ENCODE measurements around the gene TOMT. TPM values are rescaled to one million over a fixed set of nuclear protein-coding genes. Genes with fewer than 3 reads are reported as not detected.

TOMT gene
- total RNA-seq, 1 experiment from 2014 or later: 0.08 TPM

DNA sequence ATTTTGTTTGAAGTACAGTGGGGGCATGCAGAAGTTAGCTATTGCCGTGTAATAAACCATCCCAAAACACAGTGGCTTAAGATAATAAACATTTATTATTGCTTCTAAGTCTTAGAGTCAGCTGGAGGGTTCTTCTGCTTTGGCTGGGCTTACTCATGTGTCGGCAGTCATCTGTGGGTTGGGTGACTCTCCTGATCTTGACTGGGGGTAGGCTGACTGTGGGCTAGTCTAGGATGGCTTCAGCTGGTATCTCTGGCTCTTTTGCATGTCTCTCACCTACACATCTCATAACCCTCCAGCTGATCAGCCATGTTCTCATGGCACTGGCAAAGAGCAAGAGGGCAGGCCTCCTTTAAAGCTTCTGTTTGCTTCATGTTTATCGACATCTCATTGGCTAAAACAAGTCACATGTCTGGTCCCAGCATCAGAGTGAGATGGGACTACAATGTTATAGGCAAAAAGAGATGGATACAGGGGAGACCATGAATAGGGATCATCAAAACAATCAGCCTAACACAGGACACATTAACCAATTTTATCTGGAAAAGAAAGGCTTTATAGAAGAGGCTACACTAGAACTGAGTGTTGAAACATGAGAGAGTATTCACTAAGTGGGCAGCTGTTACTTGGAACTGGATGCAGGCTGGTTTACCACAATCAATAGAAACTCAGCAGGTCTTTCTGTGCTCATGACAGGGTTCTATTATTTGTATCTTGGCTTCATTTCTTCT, 19.9 kb upstream of the TOMT start:
- DNase-seq (ENCODE audit: low spot score): no peak

DNA sequence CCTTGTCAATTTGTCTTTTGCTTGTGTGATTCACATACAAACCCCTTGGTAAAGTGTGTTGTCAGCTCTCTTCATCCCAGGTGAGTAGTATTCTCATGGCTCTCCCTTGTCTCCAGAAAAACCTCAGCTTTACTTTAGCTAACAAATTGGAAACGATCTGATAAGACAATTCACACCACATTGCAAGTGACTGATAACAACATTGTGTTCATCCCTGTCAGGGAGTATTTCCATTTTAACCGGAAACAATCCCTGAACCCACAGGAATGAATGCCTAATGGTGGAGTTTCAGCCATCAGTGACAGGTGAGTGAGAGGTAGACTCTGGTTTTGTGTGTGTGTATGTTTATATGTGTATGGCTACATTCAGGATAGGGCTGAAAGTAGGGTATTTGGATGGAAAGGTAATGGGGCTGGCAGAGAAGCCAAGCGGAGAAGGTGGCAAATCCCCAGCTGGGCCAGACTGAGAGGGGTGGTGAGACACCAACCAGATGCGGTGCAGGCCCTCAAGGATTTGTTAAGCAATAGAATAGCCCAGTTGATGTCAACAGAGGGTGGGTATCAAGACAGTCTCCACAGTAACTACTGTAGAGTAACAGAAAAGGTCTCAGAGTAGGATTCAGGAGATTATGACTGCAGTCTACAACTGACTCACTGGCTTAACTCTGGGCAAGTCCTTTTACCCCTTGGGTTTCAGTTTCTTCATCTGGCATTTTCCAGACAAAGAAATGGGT, 17.5 kb upstream of the TOMT start:
- no peak for DNase-seq (ENCODE audit: low spot score)

DNA sequence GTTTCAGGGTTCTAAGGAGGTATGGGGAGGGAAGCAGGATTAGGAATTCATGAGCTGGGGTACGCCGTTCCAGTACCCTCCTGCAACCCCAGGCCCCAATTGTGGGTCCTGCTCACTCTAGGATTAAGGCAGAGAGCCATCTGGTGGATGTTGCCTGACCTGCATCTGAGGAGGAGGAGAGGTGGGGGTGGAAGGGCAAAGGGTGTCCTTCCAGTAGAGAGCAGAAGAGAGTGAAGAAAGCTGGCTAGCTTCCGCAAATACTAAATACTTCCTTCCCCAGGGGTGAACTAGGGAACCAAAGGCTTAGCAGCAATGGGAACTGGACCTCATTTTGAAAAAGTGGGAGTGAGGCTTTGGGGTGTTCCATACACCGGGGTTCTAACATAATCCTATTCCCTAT, 14.4 kb upstream of the TOMT start:
- DNase-seq (ENCODE audit: low spot score): peak; percentile 82

DNA sequence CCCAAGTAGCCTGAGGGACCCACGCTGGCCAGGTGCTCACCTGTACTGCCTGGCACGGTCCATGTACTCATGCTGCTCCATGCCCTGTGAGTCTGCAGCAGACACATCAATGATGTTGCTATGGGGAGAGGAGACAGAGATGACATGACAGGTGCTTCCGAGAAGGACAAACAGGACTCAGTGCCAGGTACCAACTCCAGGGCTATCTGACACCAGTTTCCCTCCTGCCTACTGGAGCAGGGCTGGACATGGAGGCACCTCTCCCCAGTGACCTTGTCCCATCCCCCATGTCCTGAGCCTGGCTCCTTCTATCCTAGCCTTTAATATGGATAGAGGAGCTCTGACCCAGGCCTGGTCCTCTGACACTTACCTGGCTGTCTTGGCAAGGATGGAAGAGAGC, 7.0 kb upstream of the TOMT start:
- DNase-seq (ENCODE audit: low spot score): no peak

DNA sequence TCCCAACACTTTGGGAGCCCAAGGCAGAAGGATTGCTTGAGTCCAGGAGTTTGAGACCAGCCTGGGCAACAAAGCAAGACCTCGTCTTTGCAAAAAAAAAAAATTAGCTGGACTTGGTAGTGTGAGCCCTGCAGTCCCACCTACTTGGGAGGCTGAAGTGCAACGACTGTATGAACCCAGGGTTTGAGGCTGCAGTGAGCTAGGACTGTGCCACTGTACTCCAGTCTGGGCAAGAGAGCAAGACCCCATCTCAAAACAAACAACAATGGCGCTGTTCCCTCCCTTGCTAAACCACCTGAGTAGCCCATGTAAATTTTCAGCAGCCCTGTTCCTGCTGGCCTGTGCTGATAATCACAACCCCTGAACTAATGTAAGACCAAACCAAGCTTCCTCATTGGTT, 5.7 kb upstream of the TOMT start:
- no peak for DNase-seq (ENCODE audit: low spot score)

DNA sequence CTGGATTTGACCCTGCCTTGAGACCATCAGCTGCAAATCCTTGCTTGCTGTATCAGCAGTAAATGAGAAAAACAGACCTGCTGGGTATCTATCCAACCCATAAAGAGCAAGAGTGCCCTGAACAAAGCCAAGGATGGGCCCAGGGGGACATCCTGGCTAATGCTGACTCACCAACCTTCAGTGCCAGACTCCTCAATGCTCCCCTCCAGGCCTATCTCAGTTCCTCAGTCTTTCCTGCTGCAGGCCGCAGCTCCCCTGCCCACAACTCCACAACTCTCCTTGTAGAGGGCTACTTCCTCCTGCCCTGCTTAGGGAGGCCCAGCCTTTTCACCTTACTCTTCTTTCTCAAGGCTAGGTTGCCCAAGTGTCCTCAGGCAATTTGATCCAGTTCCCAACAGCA, 5.3 kb upstream of the TOMT start:
- DNase-seq (ENCODE audit: low spot score): no peak

DNA sequence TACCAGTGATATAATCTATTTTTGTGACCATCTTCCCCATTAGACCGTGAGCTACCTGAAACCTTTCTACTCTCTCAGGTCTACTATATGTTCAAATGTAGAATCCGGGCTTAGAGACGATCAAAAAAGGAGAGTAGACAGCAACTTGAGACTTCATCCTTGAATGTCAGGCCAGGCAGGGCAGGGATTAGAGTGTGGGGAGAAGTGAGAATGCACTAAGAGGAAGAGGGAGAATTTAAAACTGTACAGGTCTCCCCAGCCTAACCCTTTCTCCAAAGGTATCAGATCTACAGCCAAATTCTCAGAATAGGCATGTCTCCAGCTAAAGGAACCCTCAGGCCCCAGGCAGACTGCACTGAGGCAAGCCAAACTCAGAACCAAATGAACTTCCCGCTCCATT, 3.6 kb upstream of the TOMT start:
- no peak for DNase-seq (ENCODE audit: low spot score)

DNA sequence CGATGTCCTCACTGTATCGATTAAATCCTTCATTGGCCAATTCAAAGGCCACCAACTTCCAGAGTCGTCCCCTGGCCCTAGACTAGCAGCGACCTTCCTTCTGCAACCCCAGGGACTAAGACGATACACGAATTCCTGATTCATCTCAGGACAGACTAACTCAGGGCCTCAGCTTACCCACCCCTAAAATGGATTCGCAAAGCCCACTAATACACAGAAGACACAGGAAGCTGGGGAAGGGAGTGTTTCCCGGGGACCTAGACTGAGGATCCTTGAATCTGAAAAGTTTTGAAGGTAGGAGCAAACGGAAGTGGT, 3.1 kb upstream of the TOMT start:
- DNase-seq (ENCODE audit: low spot score): no peak

DNA sequence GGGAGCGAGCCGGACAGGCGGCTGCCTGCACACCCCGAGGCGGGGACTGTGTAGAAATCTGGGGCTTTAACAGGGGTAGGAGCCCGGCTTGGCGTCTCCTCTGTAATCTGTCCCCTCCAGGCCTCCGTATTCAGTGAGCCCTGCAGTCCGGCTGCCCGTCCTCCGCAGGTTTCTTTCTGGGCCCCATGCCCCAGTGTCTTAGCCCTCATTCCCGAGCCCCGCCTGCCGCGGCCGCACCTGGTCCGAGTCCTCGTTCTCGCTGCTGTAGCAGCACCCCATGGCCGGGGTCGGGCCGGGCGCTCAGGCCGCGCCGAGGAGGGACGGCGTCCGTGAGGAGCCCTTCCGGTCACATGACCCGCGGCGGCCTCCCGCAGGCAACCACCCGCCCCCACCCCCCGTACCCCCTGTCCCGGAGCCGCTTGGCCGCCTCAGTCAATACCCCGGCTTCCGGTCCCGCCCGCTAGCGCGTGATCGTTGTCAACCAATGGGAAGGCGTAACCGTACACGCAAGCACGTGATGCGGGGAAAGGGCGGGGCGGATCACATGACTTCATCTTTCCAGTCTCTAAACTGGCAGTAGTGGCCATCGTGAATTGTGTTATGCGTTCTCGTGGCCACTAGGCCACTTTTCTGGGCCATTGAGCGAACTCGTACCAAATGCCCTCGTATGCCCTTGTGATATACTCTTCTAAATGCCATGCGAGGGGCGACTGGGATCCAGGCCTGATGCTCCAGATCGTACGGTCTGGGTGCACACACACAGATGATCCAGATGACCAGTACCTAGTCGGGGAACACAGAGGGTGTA, 2.6 kb upstream of the TOMT start, which contains the start of gene LAMTOR1:
LAMTOR1 (minus strand) TSS at position 352 of the 808 bp plus-strand sequence; CDS start at position 279, 73 bp downstream.
- DNase-seq (ENCODE audit: low spot score): peak; percentile 99

DNA sequence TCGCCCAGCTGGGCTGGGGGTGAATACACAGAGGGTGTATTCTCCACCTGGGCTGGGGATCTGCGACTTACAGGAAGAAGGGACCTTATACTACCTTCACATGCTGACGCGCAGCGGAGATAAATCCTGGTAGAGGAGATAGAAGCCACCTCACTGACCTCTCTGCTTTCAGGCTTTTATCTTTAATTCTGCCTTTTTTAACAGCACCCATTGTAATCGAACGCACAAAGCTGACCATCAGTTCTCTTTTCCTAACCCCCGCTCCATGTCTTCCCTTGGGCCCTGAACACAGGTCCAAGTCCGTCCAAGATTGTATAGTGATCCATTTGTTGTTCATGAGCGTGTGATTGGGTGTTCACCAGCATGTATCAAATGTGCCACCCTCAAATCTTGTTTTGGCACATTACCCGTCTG, 2.0 kb upstream of the TOMT start:
- DNase-seq (ENCODE audit: low spot score): no peak

DNA sequence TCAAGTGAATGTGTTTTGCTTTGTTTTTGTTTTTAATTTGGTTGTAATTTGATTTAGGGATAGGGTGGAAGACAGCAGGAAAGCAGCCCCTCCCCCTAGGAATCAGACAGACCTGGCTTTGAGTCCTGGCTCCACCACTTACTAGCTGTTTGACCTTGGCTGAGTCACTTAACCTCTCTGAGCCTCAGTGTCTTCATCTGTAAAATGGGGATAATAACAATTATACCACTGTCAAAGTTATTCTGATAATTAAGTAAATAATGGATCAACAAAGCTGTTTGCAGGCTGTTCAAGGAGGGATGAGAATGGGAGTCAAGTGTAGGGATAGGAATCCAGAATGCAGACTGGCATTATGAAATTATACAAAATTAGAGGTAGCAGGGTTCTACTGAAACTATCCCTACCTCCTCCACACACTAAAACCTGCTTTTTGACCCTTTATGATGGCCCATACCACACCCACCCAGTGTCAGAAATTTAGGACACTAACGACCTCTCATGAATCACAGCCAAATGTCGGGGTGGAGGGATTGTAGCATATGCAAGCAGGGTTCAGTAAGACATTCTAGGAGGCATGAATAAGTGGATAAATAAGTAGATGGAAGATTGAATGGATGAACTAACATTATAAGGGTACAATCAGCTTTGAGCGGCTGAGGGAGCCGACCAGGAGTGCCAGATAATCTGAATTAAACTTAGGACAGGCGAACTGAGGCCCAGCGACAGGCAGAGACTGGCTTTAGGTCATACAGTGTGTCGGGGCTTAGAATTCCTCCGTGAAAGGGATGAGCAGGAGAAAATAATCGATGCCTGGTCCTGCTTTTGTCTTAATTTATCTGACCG, 5.8 kb downstream of the TOMT start:
- no peak for DNase-seq (ENCODE audit: low spot score)

DNA sequence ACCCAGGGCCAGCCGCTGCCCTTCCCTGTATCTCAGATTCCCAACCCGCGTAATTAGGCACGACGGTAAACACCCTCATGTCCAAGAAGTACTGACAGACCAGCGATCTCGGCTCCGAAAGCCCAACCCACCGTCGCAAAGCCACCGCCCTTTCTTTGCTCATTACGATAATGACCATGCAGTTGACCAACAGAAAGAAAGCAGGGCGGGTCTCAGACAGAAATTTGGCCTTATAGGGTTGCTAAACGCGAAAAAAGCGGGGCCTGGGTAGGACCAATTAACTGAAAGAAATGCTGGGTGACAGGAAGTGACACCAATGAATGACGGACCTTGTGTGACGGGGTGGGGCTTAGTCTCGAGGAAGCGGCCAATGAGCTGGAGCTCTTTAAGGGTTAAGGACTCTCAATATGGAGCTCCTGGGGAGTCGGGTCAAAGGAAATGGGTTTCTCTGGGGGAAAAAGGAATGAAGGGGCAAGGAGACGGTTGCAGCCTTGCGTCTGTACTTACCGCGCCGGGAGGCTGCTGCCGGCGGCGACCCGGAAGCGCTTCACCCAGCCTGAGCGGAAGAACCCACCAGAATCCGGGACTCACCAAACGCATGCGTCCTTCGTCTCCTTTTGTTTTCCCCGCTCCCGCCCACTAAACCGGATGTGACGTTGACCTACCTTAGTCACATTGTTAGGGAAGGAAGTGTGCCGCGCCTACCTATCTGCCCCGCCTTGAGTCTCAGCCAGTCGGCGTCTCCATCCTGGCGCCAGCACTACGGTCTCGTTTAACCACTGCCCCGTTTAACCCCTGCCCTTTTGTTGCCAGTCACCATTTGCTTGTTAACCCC, 6.6 kb downstream of the TOMT start, which contains the start of gene ANAPC15:
ANAPC15 (minus strand) TSS at position 553 of the 835 bp plus-strand sequence. CDS start 1,419 bp downstream, outside the sequence.
- peak; percentile 100 for DNase-seq (ENCODE audit: low spot score)

DNA sequence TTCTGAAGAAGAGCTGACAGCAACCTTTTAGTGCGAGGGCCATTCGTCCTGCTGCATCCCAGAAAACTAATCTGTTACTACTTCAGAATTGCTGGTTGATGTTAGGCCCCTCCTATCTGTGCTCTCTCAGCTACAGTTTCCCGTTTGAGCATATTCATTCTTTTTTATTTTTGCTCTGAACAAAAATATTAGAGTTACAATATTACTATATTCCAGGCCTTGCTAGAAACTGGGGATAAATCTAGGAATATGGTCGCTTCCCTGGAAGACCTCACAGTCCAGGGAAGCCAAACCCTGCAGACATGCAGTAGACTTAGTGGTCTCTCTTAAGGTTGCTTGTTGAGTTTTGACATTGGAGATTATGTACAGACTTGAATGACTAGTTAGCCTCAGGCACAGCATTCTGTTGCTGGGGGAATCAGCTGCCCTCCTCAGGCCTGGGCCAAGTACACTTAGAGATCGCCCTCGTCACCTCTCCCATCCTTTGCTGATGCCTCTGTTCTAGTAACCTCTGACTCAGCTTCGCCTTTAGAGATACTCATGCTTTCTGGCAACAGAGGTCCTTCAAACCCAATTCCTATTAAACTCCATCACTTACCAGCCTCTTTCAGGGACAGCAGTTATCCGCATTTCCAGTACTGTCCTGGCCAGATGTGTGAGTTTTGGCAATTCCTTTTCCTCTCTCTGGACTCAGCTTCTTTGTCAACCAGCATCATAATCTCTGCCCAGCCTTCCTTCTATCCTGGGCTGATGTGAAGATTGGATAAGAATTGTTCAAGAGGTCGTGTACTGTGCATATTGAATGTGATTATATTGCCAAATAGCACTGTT, 7.5 kb downstream of the TOMT start:
- DNase-seq (ENCODE audit: low spot score): no peak

DNA sequence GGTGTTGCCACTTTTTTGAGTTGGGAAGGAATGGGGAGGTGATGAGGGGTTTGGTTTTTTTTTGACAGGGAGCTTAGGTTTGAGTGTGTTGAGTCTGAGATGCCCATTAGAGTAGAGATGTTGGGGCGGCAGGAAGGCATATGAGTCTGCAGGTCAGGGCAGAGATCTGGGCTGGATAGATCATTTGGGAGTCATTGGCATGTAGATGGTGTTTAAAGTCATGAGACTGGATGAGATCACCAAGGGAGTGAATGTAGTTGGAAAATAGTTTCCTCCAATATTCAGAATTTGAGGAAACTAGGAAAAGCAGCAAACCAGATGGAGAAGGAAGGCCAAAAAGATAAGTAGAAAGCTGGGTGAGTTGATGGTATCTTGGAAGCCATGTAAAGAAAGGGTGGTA, 8.8 kb downstream of the TOMT start:
- DNase-seq (ENCODE audit: low spot score): no peak

DNA sequence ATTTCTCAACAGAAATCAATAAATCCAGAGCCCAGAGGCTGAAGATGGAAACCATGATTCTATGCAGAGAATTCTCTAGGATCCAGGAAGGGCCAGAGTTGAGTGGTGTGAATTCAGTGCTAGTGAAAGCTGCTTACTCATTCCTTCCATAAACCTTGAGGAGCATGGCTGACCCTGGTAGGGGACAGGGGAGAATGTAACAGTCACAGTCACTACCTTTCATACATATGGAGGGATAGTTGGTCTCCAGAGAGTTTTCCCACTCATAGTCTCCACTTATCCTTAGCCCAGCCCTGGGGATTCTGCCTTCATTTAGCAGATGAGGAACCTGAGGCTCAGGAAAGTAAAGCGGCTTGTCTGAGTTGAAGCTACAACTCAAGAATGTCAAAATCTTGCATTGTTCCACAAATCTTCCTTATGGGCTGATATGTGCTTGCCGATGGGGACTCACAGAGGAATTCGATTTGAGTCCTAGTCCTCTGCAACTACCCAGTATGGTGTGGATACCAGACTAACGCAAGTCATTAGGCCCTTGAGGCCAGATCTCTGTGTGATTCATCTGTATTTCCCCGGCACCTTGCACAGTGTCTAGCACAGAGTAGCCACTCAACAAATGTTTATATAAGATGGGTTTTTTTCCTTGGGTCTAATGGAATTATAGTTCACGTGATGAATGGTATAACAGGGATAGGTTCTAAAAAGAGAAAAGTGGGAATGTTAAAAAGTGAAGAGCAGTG, 10.5 kb downstream of the TOMT start:
- DNase-seq (ENCODE audit: low spot score): no peak

DNA sequence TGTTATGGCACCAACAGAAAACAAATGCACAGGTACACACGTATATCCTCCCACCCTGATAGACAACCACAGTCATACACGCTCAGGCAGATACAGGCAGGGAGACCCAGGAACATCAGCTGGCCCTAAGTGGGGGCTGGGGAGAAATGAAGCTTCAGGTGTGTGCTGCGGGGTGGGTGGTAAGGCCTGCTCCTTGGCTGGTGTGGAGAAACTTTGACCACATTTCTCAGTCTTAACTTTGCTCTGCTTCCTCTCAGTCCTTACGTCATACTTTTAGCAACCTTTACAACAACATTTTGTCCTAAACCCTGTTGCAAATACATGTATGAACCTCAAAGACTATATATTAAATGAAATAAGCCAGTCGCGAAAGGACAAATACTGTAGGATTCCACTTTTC, 13.5 kb downstream of the TOMT start:
- DNase-seq (ENCODE audit: low spot score): no peak

DNA sequence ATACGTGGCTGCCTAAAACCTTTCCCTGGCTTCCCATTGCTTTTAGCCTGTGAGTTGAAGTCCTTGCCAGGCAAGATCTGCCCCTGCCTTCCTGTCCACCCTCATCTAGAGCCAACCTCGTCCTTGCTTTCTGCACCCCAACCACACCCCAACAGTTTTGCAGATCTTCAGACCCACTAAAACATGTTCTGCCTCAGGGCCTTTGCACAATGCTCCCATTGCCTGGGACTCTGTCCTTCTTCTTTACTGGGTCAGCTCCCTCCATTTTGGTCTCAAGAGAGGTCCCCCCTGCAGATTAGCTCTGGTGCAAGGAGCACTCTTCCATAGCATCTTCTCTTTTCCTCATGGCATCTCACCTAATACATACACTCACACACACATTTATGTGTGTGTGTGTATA, 15.2 kb downstream of the TOMT start:
- no peak for DNase-seq (ENCODE audit: low spot score)

DNA sequence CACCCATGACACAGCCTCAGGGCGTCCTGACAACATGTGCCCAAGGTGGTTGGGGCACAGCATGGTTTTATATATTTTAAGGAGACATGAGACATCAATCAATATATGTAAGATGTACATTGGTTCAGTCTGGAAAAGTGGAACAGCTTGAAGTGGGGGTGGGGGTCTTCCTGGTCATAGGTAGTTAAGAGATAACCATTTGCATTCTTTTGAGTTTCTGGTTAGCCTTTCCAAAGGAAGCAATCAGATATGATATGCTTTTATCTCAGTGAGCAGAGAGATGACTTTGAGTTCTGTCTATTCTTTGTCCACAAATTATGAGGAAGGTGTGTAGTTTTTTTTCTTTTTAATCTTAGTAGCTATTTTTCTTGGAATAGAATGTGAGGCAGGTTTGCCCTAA, 16.9 kb downstream of the TOMT start:
- no peak for DNase-seq (ENCODE audit: low spot score)

DNA sequence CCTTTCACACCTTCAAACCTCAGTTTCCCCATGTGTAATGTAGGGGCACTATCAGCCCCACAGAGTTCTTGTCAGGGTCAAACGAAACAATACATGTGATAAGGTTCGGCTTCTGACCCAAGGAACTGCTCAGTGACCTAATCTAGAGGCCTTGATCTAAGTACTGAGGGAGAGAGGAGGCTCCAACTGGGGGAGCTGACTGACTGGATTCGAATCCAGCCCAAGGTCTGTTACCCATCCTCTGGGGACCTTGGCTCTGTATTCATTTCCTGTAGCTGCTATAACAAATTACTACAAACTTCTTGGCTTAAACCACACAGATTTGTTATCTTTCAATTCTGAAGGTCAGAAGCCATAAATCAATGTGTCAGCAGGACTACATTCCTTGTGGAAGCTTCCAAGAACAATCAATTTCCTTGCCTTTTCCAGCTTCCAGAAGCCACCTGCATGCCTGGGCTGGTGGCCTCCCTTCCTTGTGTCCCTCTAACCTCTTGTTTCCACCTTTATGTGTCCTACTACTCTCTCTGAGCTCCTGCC, 17.5 kb downstream of the TOMT start:
- no peak for DNase-seq (ENCODE audit: low spot score)
